ENCODE measurements around the gene UMPS.
A peak's percentile ranks its signal among the peaks of the same experiment; 100 is the strongest.
"Not testable (repeated sequence)": the region's sequence is repeated elsewhere in the genome, so short reads cannot be mapped to it uniquely, and the experiment has no call there.

The UMPS gene

DNA sequence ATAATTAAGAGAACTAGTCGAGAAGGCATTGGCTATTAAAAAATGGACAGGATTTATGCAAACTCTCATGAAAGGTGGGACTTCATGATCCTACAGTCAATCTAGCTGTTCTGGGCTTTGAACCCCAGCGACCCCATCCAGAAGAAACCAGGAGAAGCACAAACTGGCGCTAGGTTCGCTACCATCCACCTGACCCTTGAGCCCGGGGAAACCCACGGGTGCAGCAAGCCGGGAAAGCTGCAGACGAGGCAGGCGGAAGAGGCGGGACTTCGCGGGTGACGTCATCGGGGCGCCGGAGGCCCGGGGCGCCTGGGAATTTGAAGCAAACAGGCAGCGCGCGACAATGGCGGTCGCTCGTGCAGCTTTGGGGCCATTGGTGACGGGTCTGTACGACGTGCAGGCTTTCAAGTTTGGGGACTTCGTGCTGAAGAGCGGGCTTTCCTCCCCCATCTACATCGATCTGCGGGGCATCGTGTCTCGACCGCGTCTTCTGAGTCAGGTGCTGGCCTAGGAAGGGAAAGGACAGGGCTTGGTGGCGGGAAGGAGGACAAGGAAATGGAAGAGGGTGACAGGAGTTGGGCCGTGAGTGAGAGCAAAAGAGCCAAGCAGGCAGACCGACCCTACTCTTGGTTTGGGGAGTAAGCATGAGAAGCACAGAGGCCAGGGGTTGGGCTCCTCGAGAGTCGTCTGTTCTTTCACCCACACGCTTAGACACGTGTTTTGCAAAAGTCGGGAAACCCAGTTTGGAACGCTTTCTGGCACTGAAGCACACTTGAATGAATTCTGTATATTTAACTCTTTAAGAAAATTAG is at the start of gene UMPS:
Gene UMPS, plus strand, starts transcription at position 324 of the 812 bp plus-strand sequence. Its CDS starts 20 bp downstream, at position 344.
- DNase-seq, result peak; percentile 96

DNA sequence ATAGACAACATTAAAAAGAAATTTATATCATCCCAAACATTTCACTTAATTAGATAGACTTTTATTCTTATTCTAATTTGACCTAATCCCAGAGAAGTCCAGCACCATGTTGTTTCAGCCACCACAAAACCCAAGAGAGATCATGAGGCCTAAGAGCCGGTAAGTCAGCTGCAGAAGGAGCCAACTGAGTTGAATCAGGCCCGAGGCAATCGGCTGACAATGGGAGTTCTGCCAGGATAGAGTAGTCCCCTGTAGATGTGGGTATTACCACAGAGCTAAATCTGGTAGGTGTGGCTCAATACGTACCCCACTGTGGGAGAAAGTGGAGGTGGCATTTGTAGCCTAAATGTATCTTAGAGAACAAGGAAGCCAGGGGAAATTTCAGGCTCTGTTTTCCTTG is 49.7 kb upstream of the UMPS start:
- no peak for DNase-seq

DNA sequence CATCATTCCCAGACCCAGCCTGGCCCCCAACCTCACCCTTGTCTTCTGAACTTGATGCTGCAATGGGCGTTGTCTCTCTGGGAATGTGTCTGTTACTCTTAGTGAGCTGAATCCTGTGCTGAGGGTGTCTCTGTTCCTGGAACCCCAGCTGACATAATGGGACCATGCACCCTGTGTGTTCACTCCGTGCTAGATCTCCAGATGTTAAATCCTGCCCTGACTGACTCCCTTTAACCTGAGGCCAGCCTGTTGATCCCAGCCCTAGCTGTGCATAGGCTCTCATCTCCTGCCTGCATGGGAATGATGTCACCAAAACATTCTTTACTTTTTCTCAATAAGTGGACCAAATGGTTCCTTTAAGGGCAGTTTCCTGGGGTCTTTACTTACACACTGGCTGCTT is 48.0 kb upstream of the UMPS start:
- no peak for DNase-seq

DNA sequence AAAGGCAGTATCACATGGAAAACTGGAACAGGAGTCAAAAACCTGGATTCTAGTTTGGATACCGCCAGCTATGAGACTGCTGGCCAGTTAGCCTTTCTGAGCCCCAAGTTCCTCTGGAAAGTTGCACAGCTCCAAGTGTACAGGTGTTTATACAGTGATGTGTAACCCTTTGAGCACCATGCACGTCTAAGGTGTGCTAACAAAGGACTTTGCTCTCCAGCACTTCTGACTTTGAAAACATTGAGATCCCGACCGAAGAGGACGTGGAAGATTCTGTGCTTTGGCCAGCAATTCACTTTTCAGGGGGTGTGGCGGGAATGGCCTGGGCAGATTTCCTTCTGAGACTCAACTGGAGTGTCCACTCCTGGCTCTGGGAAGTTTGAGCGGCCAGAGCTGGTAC is 45.8 kb upstream of the UMPS start:
- DNase-seq, result no peak

DNA sequence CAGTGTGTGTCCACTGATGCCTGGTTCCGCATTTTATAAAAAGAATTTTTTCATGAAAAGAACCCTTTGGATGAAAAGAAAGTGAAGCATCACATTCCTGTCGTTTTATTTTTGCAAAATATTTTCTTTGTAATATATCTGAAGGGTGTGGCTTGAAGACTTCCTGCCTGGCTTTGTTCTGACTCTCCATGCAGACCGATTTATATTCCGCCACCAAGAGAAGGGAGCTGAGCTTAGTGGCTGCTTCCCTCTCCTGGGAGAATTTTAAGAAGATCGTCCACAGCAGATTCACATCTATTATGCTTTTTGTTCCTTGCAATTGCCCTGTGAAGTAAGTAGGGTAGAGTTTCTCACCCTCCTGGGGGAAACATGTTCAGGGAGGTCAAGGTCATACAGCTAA is 45.2 kb upstream of the UMPS start:
- DNase-seq, result no peak

DNA sequence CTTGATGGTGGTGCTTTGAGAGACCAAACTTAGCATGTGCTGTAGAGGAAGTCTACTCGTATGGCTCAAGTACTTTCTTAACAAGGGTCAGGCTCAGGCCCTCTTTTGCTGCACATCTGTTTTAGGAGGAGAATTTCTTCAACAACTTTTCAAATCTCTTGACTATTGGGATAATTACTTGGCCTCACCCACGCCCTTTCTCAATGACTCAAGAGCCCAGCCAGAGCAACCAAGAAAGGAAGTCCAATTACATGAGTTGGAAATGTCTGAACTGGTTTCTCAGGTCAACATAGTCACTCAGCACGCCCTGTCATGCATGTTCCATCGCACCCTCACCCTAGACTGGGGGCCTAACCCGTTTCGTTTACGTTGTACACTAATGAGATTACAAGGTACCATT is 44.8 kb upstream of the UMPS start:
- no peak for DNase-seq

DNA sequence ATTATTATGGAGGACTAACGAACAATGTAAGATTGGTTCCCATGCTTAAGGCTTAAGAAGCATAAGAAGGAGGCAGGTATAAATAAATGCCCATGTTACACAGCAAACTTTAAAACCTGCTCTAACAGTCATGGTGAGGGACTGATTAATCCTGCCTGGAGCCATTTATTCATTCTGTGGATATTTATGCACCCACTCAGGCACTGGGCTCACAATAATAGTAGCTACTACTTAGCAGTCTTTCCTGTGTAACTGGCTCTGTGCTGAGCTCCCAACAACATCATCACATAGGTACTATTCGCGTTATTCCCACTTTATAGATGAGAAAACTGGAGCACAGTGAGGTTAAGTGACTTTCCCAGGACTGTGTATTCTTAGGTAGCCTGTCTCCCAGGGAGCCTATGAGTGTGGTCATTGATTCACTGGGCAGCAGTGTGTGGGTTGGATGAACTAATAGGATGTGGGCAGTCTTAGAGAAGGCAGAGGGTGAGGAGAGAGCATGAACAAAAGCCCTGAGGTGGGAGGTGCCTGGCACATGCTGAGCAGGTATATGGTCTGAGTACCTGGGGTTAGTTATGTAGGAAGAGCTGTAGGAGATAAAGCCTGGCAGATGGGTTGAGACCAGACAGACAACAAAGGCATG is 44.1 kb upstream of the UMPS start:
- no peak for DNase-seq

DNA sequence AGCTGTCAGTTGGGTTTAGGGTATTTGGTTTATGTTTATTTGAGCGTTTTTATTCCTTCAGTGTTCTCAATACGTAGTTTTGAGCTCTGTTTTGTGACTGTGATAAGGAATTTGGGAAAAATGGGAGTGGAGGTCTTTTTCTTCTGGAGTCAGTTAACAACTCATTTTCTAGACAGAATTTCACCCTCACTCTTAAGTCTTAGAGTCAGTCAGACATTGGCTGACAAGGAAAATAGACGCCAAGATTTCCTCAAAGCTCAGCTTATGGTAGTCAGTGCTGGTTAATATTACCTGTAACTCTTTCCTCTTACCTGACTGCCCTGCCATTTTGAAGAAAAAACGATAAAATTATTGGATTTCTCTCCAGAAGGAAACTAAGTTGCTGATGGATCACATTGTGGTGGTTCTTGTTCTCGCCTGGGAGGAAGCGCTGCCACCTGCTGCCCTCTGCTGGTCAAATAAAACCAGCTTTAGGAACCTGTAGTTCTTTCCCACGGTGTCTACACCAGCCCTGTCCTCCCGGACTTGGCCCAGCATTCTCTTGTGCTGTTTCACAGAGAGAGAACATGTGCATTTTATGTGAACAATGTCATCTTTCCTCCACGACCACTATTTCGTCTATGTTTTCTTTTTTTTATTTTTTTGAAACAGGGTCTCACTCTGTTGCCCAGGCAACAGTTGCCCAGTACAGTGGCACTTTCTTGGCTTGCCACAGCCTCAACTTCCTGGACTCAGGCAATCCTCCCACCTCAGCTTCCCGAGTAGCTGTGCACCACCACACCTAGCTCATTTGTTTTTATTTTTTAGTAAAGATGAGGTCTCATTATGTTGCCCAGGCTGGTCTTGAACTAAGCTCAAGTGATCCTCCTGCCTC is 41.4 kb upstream of the UMPS start:
- DNase-seq, result peak; percentile 67

DNA sequence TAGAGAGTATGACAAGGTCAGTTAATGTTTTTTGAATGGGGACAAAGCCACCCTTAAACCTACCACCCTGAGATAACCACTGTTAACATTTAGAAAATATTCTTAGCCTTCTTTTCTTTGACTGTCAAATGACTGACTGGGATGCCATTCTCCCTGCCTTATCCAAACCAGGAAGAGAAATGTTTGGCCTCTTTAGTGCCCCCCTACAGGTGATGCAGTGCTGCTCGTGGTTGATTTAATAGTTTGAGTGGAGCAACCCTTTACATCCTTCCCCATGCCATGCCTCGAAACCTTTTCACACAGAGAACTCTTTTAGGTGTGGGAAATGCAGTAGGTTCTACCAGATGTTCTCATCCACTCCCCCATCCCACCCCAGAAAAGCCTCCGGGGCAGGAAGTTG is 38.7 kb upstream of the UMPS start:
- no peak for DNase-seq

DNA sequence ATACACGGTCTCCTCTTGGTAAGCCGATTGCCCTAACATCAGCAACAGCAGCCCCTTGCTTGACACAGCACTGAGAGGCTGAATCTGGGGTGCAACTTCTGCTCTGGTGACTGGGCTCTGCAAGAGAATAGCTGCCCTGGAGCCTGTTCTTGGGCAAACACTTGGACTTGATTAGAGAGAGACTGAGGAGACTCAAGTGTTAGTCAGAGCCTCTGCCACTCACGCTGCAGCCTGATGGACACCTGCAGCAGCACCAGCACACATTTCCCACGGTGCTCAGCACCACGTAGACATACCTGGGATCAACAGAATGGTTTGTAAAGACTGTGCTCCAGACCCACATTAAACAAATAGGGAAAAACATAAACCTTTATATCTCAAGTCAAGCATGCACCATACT is 35.8 kb upstream of the UMPS start:
- DNase-seq, result no peak

DNA sequence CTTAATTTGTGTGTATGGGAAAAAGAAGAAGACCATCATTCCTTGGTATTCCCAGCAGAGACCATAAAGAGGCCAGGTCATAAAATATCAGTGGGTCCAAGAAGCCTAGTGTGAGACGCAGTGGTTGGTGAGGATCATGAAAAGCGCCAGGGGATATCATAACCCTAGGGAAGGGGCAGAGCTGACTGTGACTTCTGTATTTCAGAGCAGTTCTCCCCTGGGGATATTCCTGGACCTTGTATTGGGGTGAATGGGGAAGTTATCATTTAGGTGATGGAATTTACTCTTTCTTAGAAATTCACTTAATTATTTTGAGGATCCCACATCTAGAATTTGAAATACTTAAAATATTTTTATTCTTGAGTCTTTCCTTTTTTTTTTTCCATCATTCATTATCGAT is 34.9 kb upstream of the UMPS start:
- DNase-seq, result no peak

DNA sequence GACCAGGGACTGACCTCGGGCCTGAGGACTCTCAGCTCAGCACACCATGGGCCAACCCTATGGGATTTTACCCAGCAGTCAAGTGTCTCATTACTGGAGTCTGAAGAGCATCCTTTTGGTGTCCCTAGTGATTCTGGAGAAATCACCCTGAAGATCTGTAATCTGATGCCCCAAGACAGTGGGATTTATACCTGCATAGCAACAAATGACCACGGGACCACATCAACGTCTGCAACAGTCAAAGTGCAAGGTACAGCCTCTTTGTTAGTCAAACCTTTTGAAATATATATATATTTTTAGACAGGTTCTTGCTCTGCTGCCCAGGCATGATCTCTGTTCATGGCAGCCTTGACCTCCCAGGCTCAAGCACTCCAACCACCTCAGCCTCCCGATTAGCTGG is 34.2 kb upstream of the UMPS start:
- no peak for DNase-seq

DNA sequence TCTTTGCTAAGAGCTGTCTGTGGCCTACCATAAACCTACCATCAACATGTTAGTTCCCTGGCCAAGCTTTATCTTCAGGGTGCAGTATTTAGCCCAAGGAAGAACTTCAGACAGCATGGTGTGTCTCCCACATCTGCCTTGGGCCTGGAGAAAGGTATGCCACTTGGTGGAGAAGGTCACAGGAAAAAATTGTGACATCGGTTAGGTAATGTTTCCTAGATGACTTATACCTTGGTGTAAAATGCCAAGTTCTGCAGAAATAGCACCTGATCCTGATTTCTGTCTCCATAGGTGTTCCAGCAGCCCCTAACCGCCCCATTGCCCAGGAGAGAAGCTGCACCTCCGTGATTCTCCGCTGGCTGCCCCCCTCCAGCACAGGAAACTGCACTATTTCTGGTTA is 33.0 kb upstream of the UMPS start:
- DNase-seq, result no peak

DNA sequence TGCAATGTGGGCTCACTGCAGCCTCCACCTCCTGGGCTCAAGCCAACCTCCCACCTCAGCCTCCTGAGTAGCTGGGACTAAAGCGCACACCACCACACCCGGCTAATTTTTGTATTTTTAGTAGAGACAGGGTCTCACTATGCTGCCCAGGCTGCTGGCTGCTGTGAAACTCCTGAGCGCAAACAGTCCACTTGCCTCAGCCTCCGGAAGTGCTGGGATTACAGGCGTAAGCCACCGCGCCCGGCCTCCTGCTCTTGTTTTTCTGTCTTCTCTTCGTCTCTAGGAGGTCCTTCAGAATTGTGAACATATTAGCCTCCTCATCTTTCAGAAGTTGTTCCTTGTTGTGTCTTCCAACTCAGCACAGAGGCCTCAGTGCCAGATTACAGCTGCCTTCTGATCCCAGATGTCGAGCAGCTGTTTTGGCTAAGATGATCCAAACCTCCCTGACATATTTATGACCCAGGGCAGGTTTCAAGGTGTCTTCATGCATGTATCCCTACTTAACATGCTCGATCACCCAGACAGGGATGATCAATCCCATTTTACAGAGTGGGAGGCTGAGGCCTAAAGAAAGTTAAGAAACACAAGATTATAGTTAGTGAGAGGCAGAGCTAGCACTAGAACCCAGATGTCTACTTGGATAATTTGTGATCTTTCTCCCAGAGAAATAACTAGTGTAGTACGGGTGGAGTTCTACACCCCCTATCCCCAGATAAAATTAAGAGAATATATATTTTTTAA is 32.1 kb upstream of the UMPS start:
- no peak for DNase-seq

DNA sequence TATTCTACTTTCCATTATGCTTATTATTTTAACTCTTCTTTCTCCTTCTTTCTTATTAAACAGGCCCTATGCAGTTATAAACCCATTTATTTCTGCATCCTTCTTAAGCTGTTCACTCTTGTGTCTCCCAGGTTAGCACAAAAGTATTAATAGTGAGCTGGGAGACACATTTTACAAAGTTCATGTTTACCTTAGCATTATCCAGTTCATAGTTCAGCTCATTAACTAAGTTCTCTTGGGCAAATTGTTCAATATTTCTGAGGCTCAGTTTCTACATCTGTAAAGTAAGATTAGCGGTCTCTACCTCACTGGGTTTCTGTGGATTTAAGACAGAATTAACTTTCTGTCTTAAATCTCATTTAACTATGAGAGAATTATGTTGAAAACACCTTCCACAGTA is 31.2 kb upstream of the UMPS start:
- DNase-seq, result no peak

DNA sequence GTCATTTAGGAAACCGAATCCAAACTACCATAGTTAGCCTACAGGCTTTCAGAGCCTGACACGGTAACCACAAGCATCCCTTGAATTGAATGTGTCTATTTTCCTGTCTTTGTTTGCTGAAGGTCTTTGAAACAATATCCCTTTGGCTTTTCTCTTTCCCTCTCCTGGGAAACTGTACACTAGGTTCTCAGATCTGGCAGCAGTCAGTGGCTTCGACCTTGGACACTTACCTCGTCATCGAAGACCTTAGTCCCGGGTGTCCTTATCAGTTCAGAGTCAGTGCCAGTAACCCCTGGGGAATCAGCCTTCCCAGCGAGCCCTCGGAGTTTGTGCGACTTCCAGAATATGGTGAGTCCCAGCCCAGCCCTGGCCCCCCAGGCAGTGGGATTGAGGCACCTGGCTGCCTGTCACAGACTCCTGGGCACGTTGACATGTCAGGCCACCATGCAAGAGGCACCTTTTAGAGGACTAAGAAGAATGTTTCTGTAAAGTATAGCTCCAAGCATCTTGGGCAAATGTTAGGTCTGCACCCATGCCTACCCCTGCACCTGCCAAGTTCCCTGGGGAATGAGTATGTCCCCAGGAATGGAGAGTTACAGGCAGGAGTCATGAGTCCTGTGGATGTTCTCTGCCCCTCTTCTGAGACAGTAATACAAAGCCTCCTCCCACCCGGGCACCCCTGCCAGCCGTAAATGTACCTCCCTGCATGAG is 30.4 kb upstream of the UMPS start:
- DNase-seq, result no peak

DNA sequence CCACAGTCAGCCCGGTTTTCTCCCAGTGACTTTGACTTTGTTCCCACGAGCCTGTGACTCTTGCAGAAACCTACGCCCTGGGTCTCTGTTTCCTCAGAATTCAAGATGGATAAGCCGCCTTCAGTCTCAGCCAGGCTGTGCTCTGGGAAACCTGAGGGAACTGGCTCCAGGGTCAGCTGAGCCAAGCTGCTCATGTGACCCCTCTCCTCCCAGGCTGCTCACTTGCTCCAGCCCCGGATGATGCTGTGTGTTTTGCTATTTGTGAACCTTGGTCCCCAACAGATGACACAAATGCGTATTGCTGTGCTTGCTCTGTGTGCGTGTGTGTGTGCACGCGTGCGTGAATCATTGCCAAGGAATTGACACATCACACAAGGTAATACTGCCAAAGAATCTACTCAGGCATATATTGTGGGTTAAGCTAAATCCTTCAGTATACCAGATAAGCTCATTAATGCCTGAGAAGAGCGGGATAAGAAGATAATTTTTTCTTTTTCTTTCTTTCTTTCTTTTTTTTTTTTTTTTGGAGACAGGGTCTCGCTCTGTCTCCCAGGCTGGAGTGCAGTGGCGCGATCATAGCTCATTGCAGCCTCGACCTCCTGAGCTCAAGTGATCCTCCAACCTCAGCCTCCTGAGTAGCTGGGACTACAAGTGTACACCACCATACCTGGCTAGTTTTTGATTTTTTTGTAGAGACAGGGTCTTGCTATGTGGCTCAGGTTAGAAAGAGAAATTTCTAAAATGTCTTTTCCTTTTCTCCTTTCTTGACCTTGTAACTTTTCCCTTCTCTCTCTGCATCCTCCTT is 29.2 kb upstream of the UMPS start:
- DNase-seq, result no peak

DNA sequence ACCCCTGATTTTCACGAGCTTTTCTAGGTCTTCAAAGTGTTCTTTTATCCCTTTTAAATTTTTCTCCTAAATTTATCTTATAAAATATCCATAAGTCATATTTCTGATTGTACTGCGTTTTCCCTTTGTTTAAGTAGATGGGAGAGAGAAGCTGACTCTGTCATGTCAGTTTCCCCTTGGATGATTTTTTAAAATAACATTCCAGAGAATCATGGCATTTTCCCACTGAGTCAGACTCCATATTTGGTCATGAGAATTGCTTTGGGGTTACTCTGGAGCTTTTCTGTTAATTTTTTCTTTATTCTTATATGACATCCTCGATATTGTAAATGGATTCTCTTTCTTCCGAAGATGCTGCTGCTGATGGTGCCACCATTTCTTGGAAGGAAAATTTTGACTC is 28.6 kb upstream of the UMPS start:
- DNase-seq, result no peak

DNA sequence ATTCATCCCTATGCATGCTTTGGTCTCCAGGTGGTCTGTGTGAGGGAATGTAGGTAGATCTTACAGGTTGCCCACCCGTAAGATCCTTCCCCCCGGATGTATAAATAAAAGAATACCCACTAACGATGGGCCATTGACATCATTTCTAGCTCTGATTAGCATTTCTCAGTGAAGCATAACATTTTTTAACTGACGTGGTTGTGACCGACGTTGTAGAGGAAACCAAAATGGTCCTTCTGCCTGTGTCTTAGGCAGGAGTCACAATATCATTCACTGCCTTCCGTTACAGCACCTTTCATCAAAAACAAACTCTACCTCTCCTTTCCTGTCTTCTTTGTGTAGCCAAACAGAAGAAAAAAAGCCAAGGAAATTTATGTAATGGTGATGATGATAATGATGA is 27.3 kb upstream of the UMPS start:
- DNase-seq, result no peak

DNA sequence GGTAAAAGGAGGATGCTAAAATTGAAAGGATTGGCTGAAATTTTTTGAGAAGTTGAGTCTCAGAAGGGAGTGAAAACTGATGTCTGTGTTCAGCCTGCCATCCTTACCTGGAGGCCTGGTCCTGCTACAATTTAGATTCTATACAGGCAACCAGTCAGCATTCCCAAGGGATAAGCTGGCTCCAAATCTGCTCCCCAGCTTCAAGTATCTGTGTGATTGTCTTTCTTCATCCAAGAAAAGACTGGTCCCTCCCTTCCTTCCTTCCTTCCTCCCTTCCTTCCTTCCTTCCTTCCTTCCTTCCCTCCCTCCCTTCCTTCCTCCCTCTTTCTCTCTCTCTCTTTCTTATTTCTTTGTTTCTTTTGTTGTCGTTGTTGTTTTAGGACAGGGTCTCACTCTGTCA is 24.7 kb upstream of the UMPS start:
- DNase-seq, result no peak

DNA sequence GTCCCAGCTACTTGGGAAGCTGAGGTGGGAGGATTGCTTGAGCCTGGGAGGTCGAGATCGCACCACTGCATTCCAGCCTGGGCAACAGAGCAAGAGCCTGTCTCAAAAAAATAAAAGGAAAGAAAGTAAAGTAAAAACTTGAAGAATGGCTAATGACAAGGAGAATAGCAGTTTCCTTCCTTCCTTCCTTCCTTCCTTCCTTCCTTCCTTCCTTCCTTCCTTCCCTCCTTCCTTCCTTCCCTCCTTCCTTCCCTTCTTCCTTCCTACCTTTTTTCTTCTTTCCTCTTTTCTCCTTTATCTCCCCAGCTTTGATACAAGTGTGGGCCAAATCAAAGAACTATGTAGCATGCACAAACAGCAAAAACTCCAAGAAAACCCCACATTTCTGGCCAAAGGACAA is 23.0 kb upstream of the UMPS start:
- not testable (repeated sequence) for DNase-seq

DNA sequence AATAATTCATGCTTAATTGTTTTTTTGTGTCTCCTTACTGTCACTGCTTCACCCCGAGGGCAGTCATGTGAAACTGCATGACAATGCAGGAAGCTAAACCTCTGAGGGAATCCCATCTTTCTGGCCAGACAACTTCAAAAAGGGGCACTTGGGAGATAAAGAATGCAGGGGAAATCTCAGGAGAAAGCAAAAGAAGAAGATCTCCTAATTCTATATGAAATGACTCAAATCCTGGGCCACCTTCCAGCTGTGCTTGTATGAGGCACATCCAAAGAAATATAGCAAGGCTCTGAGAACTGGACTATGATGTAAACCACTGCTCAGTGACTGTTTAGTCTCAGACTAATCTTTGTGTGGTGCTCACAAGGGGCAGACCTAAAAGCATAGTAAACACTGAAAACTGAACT is 22.6 kb upstream of the UMPS start:
- DNase-seq, result no peak
